GM21529 (cell line): ENCODE measurements around the gene TPPP.
"Not testable (repeated sequence)": the region's sequence is repeated elsewhere in the genome, so short reads cannot be mapped to it uniquely, and the experiment has no call there.

Experiments used
- ATAC-seq: cut with Tn5 transposase; IDR thresholded peaks from one replicate; pipeline ENCODE4 v1.9.1; 2021; ENCODE audit not compliant: unreplicated experiment

TPPP gene

DNA sequence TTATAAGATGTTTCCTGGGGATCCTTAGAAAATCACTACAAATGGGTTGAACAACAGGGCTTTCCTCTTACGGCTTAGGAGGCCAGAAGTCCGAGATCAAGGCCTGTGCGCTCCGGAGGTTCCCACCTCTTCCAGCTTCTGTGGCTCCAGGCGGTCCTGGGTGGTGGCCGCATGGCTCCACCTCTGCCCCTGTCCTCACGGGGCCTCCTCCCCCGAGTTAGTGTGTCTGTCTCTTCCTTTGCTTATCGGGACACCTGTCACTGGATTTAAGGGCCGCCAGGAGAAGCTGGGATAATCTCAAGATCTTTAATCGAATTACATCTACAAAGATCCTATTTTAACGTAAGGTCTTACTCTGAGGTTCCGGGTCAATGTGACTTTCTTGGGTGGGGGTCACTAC lies 2.3 kb upstream of the TPPP start:
- not testable (repeated sequence) for ATAC-seq

- not testable (repeated sequence) for ATAC-seq
These were observed 885 bp upstream of the TPPP start for GRCh38 chr5:694042-694431.

DNA sequence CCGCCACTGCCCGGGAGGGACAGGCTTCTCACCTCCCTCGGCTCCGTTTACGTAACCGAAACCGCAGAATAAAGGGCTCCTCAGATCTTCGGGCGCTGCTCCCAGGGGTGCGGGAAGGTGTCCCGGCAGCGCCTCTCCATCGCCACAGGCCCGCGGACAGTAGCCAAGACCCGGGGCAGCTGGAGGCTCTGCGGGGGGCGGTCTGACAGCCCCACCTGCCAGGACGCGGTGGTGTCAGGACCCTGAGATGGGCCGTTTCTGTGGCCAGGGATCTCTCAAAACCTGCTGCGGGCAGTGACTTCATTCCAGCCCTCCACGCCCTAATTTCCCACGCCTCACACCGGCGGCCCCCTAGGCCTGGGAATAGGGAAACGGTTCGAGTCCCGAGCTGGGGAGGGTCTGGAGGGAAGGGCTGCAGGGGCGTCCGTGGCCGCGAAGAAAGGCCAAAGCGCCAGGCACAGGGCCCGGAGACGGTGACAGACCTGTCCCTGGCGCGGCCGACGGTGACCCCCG lies 567 bp downstream of the TPPP start:
- ATAC-seq: peak; percentile 7

- no peak for ATAC-seq
These were observed 1.2 kb downstream of the TPPP start for GRCh38 chr5:691817-692528.

- not testable (repeated sequence) for ATAC-seq
These were observed 2.1 kb downstream of the TPPP start for GRCh38 chr5:691049-691448.

DNA sequence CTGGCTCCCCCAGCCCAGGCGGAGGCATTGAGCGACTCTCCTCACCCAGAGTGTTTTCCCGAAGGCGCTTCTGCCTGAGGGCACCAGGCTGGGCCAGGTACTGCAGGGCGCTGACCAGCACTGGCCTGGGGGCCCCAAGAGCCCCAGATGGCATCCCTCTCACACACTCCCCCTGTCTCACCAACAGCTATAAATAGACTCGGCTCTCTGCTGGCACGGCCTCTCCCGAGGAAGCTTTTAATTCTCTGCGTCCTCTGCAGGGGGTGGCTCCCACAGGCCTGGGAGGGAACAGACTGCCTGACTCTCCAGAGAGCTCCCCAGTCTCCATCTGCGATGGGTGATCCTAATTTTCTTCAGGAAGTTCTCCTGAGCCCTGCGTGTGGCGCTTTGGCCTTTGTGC lies 2.9 kb downstream of the TPPP start:
- not testable (repeated sequence) for ATAC-seq

DNA sequence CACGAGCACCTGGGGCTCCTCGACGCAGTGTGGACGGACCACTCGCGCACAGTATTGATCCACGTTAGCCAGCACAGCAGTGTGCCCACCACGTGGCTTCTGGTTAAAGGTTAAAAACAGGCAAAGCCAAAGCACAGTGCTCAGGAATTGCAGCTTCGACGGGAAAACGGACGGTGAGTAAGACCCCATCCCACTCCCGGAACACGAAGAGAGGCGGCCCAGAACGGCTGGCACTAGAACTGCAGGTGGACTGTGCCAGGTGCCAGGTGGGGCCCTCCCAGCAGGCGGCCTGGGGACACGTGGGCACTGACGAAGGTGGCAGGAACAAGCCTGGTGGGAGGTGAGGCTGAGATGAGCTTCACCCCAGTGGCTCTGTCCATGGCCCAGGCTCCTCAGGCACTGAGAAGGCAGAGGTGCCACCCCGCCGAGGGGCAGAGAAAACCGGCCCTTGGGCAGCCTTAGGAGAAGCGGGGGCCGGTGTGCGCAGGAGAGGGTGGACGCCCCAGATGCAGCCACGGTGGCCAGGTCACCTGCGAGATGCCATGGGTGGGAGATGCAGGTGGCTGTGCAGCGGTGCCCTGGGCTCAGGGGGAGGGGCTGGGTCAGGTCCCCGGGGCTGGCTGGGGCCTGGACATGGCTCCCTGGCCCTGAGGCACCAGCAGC lies 4.7 kb downstream of the TPPP start:
- ATAC-seq: not testable (repeated sequence)

- not testable (repeated sequence) for ATAC-seq
These were observed 6.2 kb downstream of the TPPP start for GRCh38 chr5:686936-687335.

- not testable (repeated sequence) for ATAC-seq
These were observed 7.0 kb downstream of the TPPP start for GRCh38 chr5:686172-686523.

- no peak for ATAC-seq
These were observed 7.6 kb downstream of the TPPP start for GRCh38 chr5:685262-686171.

DNA sequence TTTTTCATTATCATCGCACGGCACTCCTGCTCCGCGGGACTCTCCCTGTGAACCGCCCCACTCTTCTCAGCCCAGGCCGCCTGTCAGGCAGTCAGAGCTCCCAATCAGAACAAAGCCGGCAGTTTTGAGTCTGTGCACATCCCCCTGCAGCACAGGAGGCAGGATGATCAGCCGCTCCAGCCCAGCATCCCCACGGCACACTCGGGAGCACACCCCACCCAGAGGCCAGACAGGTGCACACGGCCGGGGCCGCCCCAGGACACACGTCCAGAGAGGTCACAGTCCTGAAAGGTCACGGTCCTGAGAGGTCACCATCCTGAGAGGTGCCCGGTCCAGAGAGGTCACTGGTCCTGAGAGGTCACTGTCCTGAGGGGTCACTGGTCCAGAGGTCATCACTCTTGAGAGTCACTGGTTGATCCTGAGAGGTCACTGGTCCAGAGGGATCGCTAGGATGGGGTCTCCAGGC lies 8.4 kb downstream of the TPPP start:
- ATAC-seq: no peak

- ATAC-seq: no peak
These were observed 9.3 kb downstream of the TPPP start for GRCh38 chr5:683551-684481.

DNA sequence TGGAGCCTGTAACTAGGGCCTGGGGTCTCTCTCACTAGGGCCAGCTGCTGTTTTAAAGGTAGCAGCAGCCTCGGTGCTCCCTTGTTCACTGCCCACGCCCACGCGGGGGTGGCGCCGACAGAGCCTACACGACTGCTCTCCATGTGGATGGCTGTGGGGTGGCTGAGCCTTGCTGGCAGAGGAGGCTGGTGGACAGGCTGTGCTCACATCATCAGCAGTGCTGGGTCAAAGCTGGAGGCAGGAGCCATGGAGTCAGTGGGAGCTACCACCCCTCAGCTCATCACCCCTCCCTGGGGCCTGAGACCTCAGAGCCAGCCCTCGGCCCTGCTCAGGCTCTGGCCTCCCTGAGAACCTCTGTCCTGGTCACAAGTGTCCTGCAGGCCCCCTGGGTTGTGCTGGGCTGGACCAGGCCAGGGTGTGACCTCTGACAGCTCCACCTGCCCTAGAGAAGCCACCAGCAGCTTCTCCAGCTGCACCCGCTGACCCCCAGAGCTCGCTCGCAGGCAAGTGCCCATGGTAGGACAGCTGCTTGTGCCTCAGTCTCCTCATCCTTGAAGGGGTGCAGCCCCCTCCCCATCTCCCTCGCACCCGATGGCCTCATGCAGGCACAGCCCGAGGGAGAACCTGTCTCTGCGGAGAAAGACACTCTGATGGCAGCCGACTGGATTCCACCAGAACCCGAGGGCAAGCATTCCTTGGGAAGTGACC lies 10.3 kb downstream of the TPPP start:
- not testable (repeated sequence) for ATAC-seq

DNA sequence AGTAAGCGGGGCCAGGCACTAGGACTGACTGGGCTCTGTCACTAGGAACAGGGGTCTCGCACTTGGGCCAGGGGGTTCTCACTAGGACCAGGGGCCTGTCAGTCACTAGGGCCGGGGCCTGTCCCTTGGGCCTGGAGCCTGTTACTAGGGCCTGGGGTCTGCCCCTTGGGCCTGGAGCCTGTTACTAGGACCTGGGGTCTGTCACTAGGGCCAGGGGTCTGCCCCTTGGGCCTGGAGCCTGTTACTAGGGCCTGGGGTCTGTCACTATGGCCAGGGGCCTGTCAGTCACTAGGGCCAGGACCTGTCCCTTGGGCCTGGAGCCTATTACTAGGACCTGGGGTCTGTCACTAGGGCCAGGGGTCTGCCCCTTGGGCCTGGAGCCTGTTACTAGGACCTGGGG lies 10.9 kb downstream of the TPPP start:
- not testable (repeated sequence) for ATAC-seq

- ATAC-seq: not testable (repeated sequence)
These were observed 11.6 kb downstream of the TPPP start for GRCh38 chr5:681317-682191.

GRCh38 chr5:680836-681235 lies 12.3 kb downstream of the TPPP start:
- ATAC-seq: not testable (repeated sequence)

GRCh38 chr5:680118-680795 lies 12.9 kb downstream of the TPPP start:
- not testable (repeated sequence) for ATAC-seq
